Nephron (organoid): ENCODE results near the gene NFKBIZ.

Experiments
- H3K27ac Mint-ChIP-seq, 3 experiments: 2 replicates each; pipeline ENCODE4 v1.8.0; 2020; ENCODE audit warnings: mixed read lengths in 3 of 3, mild to moderate bottlenecking in 2 of 3, moderate library complexity in 1 of 3
- H3K27me3 Mint-ChIP-seq: 2 replicates; pipeline ENCODE4 v1.8.0; 2021; ENCODE audit warnings: low read depth, mild to moderate bottlenecking, moderate library complexity, mixed read lengths
- H3K36me3 Mint-ChIP-seq: 2 replicates; pipeline ENCODE4 v1.8.0; 2020; ENCODE audit warnings: low read depth, mixed read lengths
- H3K4me1 Mint-ChIP-seq: 2 replicates; pipeline ENCODE4 v1.8.0; 2020; ENCODE audit warnings: mixed read lengths
- H3K4me3 Mint-ChIP-seq, 3 experiments: 2 replicates each; pipeline ENCODE4 v1.8.0; 2020; ENCODE audit warnings: mild to moderate bottlenecking in 3 of 3, mixed read lengths in 3 of 3, moderate library complexity in 2 of 3
- H3K9me3 Mint-ChIP-seq: 2 replicates; pipeline ENCODE4 v1.8.0; 2020; ENCODE audit warnings: mixed read lengths
- CTCF ChIP-seq, 3 experiments: fragments of 200-600 bp; sonication (generic); IDR thresholded peaks; one replicate each; pipeline ENCODE4 v1.5.0; 2021; ENCODE audit warnings: antibody characterized with exemption in 3 of 3; ENCODE audit not compliant: unreplicated experiment in 3 of 3

NFKBIZ gene

DNA sequence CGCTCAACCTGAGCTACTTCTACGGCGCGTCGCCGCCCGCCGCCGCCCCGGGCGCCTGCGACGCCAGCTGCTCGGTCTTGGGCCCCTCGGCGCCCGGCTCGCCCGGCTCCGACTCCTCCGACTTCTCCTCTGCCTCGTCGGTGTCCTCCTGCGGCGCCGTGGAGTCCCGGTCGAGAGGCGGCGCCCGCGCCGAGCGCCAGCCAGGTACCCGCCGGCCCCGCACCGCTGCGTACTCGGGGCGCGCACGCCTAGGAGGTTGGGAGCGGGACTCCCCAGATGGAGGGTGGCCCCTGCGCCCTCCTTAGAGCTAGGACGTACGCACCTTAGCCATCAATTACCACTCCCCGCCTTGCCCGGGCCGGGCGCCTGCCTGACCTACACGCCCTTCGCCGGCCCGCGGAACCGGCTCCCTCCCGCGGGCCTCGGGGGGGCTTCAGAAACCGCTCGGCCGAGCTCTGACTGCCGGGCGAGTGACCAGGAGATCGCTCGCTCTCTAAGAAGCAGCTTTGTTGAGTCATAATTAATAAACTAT is 466 bp downstream of the NFKBIZ start:
- no peak for TF ChIP-seq CTCF (IDR thresholded peaks at IDR 0.05; ENCODE audit: unreplicated experiment in 3 of 3)
- peaks cover 38% of the 10 kb centered on the region for H3K36me3 Mint-ChIP-seq
- H3K4me1 Mint-ChIP-seq: peaks cover 18% of the 10 kb centered on the region
- peak overlapping the region; percentile 72 to 83 (median 78) for H3K27ac Mint-ChIP-seq
- no peaks in the 10 kb centered on the region for H3K27me3 Mint-ChIP-seq
- H3K9me3 Mint-ChIP-seq: no peaks in the 10 kb centered on the region
- peak overlapping the region; percentile 89 to 94 (median 92) for H3K4me3 Mint-ChIP-seq

GRCh38 chr3:101850246-101851051 is 1.1 kb downstream of the NFKBIZ start:
- Mint-ChIP-seq H3K4me3 (peak overlapping the region; percentile 89 to 94 (median 92)), H3K9me3 (no peaks in the 10 kb centered on the region), H3K27ac (peak overlapping the region; percentile 72 to 83 (median 78)), H3K27me3 (no peaks in the 10 kb centered on the region), H3K36me3 (peaks cover 44% of the 10 kb centered on the region), H3K4me1 (peaks cover 18% of the 10 kb centered on the region)
- no peak for TF ChIP-seq CTCF (IDR thresholded peaks at IDR 0.05; ENCODE audit: unreplicated experiment in 3 of 3)

DNA sequence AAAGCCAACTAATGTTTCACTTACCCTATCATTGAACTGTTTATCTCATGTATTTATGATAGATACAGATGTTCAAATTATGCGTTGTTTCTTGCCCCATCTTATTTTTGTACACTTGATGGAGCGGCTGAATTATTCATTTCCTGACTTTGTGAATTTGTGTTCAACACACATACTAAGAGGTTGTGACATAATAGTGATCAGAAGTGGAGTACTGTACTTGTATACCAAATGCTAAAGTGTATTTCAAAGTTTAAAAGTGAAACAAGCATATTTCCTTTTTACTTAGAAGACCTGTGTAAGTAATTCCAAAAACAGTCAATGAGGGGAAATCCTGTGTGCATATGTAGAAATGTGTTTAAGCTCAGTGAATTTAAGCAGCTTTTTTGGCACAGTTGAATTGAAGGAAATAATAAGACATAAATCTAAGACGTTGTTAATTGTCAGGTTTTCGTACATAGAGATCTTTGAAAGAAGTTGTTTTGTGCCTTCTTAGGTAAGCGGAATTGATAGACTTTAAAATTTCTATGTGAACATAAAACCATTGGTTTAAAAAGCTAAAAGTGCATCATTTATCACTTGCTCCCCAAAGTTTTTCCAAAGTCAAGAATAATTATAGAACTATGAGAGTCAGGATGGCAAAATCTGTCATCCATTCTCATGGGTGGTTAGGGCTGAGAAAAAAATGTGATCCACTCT is 1.9 kb downstream of the NFKBIZ start:
- peak overlapping the region; percentile 89 to 94 (median 92) for H3K4me3 Mint-ChIP-seq
- TF ChIP-seq CTCF (IDR thresholded peaks at IDR 0.05; ENCODE audit: unreplicated experiment in 3 of 3): no peak
- no peaks in the 10 kb centered on the region for H3K9me3 Mint-ChIP-seq
- peaks cover 18% of the 10 kb centered on the region for H3K4me1 Mint-ChIP-seq
- H3K27ac Mint-ChIP-seq: peak overlapping the region; percentile 72 to 83 (median 78)
- H3K27me3 Mint-ChIP-seq: no peaks in the 10 kb centered on the region
- peaks cover 49% of the 10 kb centered on the region for H3K36me3 Mint-ChIP-seq

- no peaks in the 10 kb centered on the region for H3K27me3 Mint-ChIP-seq
- TF ChIP-seq CTCF (IDR thresholded peaks at IDR 0.05; ENCODE audit: unreplicated experiment in 3 of 3): no peak
- H3K36me3 Mint-ChIP-seq: peaks cover 57% of the 10 kb centered on the region
- peak overlapping the region; percentile 89 to 94 (median 92) for H3K4me3 Mint-ChIP-seq
- no peak overlapping the region for H3K27ac Mint-ChIP-seq
- peaks cover 18% of the 10 kb centered on the region for H3K4me1 Mint-ChIP-seq
- no peaks in the 10 kb centered on the region for H3K9me3 Mint-ChIP-seq
These were observed 2.8 kb downstream of the NFKBIZ start for GRCh38 chr3:101851850-101852714.

DNA sequence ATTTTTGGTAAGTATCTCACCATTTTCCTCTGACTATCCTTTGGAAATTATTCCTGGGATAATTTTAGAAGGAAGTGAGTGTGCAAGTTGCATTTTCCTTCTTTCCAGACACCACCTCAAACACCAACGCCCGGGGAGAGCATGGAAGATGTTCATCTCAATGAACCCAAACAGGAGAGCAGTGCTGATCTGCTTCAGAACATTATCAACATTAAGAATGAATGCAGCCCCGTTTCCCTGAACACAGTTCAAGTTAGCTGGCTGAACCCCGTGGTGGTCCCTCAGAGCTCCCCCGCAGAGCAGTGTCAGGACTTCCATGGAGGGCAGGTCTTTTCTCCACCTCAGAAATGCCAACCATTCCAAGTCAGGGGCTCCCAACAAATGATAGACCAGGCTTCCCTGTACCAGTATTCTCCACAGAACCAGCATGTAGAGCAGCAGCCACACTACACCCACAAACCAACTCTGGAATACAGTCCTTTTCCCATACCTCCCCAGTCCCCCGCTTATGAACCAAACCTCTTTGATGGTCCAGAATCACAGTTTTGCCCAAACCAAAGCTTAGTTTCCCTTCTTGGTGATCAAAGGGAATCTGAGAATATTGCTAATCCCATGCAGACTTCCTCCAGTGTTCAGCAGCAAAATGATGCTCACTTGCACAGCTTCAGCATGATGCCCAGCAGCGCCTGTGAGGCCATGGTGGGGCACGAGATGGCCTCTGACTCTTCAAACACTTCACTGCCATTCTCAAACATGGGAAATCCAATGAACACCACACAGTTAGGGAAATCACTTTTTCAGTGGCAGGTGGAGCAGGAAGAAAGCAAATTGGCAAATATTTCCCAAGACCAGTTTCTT is 3.9 kb downstream of the NFKBIZ start:
- Mint-ChIP-seq H3K36me3 (peaks cover 67% of the 10 kb centered on the region), H3K4me1 (peaks cover 18% of the 10 kb centered on the region), H3K9me3 (no peaks in the 10 kb centered on the region), H3K4me3 (peak overlapping the region in 1 of 3 experiments; percentile 6), H3K27ac (no peak overlapping the region), H3K27me3 (no peaks in the 10 kb centered on the region)
- TF ChIP-seq CTCF (IDR thresholded peaks at IDR 0.05; ENCODE audit: unreplicated experiment in 3 of 3): no peak
